Measurements from ENCODE around the gene BTNL9.
"Not testable (repeated sequence)": the region's sequence is repeated elsewhere in the genome, so short reads cannot be mapped to it uniquely, and the experiment has no call there.

BTNL9 gene

DNA sequence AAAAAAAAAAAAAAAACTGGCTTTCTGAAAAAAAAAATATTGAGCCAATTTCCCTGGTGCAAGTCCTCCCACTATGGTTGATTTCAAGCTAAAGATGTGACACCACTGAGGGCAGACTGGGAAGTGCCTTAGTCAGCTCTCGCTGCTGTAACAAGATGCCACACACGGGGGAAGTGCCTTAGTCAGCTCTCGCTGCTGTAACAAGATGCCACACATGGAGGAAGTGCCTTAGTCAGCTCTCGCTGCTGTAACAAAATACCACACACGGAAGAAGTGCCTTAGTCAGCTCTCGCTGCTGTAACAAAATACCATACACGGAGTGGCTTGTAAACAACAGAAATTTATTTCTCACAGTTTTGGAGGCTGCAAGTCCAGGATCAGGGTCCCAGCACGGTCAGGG is 23.4 kb downstream of the BTNL9 start:
- DNase-seq: no peak

DNA sequence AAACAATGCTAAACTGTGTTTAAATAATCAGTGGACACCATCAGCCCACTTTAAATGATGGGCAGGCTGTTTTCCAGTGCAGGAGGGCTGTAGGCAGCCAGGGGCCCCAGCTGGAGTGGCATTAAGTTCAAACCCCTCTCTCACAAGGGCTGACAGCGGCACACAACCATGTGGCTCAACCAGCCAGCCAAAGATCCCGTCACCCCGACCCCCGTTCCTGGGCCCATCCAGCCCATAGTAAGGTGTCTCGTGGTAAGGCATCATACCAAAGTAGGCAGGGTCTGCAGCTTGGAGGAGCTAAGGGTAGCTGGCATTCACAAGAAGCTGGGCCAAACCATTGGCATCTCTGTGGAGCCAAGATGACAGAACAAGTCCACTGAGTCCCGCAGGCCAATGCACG is 24.9 kb downstream of the BTNL9 start:
- DNase-seq: no peak

DNA sequence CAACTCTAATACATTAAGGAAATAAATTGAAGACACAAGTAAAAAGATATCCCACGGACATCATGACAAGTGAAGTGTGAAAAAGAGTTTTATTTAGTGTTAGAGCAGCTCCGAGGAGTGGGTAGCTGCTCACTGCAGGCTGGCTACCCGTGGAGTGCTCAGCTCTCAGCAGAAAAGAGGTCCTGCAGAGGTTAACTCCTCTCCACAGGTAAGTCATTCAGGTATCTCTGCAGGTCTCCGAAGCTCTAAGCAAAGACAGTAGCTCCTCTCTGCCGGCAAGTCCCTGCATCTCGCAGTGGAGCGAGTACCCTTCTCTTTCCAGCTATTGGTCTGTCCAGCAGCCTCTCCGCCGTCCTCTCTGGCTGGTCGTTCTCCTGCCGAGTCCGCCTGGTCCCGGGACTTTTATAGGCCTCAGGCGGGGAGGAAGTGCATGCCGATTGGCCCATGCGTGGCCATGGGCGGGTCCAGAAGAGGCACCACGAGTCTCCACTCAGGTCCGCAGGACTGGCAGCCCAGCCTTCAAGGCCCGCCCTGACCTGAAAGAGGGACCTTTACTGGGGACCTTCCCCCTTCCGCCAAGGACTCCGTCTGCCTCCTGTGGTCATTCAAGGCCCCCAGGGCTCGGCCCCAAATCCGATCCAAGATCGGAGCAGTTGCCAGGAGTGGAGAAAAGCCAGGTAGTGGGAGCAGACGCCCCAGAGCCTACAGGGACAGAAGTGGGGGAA is 29.9 kb downstream of the BTNL9 start:
- no peak for DNase-seq

DNA sequence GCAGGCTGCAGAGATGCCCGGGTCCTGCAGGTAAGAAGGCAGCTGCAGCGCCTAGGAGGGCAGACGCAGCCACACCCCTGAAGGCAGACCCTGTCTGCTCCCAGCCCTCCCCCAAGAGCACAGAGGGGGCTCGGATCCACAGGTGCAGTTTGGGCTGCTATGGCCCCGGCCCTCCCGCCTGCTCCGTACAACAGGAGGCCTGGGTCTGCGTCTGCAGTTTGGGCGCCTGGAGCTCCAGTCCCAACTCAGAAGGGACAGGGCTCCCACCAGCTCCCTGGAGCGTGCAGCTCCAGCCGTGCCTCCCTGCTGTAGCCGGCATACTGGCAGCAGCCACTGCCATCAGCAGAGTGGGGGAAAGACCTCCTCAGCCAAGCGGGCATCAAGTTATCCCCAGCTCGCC is 30.5 kb downstream of the BTNL9 start:
- DNase-seq: no peak

DNA sequence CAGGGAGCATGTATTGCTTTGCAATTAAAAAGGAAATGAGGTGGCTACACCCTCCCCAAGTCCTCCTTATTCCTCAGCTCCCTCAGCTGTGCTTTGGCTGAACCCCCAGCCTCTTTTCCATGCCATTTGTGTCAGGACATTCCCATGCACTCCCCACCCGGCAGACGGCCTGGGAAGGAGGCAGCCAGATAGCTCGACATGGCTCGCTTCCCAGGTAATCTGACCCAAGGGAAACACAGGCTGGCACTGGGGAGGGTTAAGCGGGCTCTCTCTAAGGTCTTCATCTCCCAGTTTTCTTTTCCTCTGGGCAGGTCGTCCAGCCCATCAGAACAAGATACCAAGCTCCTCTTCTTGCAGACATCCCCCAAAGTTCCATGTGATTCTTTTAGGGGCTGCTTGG is 31.2 kb downstream of the BTNL9 start:
- no peak for DNase-seq

DNA sequence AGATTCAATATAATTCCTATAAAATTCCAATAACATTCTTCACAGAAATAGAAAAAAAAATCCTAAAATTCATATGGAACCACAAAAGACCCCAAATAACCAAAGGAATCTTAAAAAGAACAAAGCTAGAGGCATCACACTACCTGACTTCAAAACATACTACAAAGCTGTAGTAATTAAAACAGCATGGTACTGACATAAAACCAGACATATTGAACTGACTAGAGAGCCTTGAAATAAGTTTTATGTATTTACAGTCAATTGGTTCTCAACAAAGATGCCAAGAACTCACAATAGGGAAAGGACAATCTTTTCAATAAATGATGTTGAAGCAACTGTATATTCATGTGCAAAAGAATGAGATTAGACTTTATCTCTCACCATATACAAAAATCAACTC is 36.9 kb downstream of the BTNL9 start:
- DNase-seq: no peak

DNA sequence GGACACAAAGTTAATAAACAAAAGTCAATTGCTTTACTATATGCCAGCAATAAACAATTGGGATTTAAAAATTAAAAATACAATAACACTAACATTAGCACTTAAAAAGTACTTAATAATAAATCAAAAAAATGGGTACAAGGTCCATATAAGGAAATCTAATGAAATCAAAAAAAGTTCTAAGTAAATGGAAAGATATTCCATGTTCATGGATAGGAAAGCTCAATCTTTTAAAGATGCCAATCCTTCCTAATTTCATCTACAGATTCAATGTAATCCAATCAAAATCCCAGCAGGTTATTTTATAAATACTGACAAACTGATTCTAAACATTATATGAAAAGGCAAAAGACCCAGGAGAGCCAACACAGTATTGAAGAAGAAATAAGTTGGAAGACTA is 41.9 kb downstream of the BTNL9 start:
- no peak for DNase-seq

DNA sequence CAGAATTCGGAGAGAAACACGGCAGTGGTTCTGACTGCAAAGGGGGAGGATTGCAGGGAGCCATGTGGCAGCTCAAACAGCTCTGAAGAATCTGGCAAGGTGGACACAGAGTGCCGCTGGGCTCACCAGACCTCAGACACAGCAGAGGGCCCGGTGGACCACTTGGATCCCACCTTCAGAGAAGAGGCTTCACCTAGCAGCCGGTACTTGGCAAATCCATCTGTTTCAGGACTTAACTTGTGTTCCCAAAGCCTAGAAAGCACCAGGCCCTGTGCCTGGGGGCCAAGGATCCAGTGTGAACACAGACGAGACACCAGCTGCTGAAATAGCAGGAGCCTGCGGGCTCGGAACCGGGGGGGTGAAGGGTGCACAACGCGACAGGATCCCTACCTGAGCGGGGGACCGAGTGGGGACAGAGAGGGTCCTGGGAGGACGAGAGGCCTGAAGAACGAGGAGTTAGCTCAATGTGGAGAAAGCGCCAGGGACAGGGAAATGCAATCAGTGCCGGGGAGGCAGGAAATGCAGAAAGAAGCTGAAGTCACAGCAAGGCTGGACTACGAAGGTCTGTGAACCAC is 44.6 kb downstream of the BTNL9 start:
- no peak for DNase-seq

DNA sequence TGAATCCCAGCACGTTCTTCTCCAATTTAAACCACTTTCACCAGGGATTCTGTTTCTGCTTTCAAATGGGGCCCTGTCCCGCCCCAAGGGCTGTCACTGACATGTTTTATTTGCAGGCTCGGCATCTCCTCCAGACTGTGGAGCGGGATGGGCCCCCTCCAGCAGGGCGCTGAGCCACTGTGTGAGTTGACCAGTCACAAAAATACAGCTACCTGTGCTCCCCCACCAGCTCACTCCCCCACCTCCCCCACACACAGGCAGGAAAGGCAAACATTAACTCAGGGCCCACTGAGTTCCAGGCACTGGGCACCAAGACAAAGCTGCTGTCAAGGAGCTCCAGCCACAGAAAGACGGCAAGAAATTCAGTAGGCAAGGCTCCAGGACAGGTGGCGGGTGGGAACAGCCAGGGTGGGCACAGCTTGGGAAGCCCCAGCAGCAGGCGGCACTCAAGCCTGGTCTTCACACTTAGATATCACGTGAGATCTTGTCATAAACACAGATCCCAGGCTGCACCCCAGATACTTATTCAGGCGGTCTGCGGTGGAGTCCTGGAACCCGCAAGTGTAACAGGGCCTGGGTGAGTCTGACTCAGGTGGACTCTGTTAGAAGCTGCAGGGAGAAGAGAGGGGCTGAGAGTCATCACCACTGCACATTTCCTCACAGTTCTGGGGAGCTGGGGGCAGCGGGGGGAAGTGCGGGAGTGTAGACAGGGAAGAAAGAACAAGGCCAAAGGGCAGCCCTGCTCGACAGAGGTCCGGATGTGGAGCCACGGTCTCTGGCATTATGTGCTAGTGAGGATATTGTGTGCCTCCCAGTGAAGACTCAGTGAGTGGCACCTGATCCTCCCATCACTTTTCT is 46.2 kb downstream of the BTNL9 start:
- no peak for DNase-seq

DNA sequence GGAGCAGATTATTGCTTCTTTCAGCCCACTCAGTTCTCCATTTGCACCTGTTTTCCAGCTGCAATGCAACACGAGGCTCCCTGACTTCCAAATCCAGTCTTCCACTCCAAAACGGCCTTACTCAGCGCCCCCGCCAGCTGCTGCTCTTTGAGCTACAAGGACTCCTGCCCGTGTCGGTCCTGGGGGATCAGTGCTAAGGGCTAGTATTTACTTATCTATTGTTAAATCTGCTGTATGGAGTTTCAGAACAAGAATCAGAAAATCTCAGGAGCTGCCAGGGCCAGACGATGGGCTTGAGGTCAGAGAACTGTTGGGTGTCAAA is 46.8 kb downstream of the BTNL9 start:
- no peak for DNase-seq

DNA sequence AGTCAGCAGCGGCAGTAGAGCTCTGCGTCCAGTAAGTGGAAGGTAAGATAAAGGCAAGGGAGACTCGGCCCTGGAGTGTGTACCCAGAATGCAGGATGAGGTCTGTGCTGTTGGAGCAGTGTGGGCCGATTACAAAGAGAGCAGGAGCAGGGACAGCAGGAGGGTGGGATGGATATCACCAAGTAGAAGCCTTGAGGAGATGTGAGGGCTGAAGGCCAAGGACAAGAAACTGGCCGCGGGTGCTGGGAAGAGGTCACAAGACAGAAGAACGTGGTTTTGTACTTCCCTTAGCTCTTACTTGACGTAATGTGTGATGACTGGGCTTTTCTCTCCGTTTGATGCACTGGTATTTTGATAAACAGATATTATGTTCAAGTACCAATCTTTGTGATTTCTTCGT is 47.2 kb downstream of the BTNL9 start:
- no peak for DNase-seq

DNA sequence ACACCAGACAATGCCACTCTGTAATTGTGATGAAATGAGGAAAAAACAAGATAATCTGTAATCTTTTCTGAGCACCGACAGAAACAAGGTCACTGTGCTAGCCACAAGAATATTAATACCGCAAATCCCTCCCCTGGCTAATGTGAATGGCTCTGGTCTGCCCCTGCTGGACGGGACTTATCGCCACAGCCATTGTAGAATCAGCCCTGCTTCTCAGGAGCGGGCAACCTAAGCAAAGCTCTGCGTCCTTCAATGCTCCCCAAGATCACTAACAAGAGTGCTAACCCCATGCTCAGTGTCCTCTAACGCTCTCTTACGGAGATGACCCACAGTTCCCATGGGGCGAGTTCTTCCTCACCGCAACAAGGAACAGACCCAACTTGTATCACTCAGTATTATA is 48.2 kb downstream of the BTNL9 start:
- peak; percentile 67 for DNase-seq

DNA sequence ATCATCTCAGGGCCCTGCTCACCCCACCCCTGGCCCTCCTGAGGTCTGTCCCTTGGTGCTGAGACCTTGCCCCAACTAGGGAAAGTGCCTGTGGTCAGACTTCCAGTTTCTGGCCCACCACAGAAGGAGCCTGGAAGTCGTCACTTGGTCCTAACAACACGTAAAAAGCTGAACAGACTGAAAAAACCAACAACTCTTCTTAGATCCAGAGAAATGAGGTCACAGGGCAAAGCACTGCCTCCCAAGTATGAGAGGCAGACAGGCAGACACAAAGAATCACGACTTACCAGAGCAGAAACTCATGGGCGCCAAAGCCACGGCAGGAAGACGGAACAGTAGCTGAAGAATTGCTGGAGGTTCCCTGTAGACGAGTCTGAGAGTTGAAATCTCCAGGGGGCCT is 52.4 kb downstream of the BTNL9 start:
- peak; percentile 63 for DNase-seq

DNA sequence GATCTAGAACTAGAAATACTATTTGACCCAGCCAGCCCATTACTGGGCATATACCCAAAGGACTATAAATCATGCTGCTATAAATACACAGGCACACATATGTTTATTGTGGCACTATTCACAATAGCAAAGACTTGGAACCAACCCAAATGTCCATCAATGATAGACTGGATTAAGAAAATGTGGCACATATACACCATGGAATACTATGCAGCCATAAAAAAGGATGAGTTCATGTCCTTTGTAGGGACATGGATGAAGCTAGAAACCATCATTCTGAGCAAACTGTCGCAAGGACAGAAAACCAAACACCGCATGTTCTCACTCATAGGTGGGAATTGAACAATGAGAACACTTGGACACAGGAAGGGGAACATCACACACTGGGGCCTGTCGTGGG is 55.1 kb downstream of the BTNL9 start:
- not testable (repeated sequence) for DNase-seq

DNA sequence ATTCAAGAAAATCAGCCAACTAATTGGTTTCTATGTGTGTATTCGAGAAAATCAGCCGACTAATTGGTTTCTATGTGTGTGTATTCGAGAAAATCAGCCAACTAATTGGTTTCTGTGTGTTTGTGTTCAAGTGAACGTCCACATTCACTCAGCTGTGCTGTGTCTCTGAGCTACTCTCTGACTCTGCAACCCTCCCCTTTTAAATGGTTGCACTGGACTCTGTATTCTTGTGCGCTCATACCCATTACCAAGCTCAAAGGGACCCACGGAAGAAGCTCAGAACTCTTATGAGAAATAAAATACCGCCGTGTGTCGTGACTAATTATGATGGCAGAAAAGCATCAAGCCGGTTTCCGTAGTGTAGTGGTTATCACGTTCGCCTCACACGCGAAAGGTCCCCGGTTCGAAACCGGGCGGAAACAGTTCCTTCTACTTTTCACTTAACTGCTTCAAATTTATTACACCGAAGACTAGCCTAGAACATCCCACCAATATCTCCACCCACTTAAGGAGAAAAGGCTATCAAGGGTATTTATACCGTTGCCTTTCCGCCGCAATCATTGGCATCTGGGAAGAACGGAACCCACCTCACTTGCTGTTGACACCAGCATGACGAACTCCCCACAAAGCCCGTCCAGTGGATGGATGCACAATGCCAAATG is 56.8 kb downstream of the BTNL9 start:
- not testable (repeated sequence) for DNase-seq

DNA sequence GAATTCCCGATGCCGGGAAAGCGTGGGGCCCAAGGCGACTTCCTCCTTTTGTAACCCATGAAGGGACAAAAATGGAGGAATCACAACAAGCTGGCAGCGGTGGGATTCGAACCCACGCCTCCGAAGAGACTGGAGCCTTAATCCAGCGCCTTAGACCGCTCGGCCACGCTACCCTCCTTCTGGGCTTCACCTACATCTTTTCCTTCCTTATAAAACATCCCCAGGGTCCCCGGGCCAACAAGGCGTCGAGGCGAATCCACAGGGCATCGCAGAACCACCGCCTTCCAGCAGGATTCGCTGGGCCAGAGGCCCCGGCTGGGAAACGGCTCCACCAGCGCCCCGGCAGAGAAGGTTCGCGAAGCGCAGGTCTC is 57.3 kb downstream of the BTNL9 start:
- DNase-seq: not testable (repeated sequence)

DNA sequence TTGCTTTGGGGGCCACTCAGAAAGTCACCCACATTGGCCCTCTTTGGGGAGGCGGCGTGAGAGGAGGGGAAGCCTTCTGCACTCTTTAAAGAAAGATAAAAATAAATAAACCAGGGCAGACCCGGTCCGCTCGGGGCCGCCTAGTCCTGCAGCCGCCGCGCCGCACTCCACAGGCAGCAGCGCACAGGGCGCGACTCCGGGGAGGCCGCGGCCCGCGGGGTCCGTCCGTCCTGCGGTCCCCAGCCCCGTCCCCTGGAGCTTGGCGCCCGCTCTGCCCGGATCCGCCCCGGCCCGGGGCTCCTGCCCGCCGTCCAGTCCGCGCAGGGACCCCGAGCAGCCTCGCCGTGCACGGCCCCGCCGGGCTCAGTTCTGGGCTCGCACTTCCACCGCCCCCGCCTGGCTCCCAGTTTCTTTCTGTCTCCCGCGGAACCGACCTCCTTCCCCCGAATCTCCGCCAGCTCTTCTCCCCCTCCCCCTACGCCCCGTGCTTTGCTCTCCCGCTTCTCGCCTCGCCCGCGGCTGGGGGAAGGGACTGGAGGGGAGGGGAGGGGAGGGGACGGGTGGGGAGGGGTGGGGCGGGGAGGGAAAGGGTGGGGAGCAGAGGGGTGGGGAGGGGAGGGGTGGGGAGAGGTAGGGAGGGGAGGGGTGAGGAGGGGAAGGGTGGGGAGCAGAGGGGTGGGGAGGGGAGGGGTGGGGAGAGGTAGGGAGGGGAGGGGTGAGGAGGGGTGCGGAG is 57.9 kb downstream of the BTNL9 start:
- not testable (repeated sequence) for DNase-seq

DNA sequence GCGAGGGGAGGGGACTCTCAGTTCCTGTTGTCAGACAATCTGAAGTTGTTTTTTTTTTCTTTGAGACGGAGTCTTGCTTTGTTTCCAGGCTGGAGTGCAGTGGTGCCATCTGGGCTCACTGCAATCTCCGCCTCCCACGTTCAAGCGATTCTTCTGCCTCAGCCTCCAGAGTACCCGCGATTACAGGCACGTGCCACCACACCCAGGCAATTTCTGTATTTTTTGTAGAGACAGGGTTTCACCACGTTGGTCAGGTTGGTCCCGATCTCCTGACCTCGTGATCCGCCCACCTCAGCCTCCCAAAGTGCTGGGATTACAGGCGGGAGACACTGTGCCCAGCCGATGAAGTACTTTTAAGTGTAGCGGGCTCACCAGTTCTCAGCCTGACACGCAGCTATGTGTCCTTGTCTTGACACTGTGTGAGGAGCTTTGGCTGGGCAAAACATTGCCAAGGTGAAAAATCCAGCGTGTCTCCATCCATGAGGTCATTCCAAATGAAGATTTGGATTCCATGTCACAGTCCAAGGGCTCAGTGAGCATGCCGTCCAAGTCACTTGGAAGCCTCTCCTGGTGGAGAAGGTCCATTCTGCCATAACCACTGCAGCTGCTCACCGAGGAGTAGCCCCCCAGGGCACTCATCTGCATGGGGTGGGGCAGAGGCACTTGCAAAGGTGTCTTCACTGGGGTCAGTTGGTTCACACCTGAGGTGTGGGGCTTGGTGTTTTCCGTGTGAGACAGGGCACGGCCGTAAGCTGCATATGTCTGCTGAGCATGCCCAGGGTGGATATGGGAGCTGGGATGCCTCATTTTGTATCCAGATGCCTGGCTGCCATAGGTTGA is 58.9 kb downstream of the BTNL9 start:
- no peak for DNase-seq

DNA sequence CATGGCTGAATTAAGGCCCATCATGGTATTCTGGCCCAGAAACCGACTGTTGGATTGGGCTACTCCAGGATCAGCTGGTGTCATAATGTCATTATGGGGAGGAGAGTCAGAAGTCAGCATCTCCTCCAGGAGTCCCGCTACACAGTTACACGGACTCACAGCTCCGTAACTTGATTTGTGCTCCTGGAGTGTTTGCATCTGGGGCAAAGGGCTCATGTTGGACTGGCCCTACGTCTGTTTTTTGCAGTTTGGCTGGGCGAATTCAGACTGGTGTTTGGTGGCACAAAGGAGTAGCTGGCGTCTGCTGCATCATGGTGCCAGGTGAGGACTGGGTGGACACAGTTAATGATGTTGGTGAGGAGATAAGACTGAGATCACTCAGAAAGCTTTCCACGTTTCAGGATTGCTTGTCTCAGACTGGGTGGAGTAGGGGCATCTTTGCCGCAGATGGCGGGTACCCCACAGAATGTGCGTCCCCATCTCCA is 59.6 kb downstream of the BTNL9 start:
- DNase-seq: no peak

DNA sequence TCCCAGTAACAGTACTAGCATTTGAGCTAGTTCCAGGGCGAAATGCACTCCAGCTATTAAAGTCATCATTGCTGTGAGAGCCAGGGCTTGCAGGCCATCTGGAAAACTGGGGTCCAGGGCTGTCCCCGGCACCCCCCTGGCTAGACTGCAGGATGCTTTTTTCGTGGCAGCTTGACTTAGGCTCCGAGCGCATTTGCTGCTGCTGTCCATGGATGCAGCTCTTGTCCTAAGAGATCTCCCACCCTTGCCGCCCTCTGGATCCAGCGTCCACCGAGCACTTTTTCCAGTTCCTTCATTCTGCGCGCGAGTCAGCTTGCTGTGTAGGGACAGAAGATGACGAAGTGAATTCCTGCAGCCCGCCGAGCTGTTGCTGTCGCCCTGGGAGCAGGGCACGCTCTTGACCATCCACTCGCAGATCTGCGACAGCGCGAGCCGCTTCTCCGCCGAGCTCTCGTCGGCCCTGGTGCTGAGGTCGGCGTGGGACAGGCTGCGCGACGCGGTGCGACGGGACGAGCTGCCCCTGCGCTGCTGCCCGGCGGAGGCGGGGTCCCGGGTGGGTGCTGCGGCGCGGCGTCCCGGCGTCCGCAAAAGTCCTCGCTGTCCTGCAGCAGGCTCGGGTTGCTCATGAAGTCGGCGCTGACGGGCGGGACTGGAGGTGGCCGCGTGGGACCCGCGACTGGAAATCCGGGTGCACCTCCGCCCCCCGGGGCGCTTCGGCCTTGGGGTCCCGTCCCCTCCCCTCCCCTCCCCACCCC is 60.2 kb downstream of the BTNL9 start:
- DNase-seq: peak; percentile 71

DNA sequence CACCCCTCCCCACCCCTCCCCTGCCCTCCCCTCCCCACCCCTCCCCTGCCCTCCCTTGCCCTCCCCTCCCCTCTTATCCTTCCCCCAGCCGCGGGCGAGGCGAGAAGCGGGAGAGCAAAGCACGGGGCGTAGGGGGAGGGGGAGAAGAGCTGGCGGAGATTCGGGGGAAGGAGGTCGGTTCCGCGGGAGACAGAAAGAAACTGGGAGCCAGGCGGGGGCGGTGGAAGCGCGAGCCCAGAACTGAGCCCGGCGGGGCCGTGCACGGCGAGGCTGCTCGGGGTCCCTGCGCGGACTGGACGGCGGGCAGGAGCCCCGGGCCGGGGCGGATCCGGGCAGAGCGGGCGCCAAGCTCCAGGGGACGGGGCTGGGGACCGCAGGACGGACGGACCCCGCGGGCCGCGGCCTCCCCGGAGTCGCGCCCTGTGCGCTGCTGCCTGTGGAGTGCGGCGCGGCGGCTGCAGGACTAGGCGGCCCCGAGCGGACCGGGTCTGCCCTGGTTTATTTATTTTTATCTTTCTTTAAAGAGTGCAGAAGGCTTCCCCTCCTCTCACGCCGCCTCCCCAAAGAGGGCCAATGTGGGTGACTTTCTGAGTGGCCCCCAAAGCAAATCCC is 61.1 kb downstream of the BTNL9 start:
- DNase-seq: not testable (repeated sequence)

All from islet precursor cell (in vitro differentiated cells).